Measurements from ENCODE around the gene PTPRD. TPM values are rescaled to one million over a fixed set of nuclear protein-coding genes. Genes with fewer than 3 reads are reported as not detected.

Gene PTPRD
- total RNA-seq, 1 experiment from 2014 or later: 70.1 TPM

DNA sequence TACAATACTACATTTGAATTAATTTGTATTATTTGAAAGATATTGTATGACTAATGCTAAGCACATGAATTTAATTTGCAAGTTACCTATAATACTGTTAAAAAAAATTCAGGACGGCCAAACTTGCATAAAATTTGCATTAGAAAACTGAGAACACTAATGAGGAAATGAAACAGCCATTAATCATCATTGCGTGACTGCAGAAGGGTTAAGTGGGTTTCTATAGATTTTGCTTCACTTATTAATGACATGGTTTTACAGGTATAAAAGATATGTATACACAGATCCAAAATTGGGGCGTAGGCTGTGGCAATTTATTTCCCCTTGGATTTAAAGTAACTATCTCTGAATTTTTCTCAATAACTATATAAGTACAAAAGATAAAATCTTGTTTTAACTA lies 882.6 kb downstream of the PTPRD start:
- Mint-ChIP-seq H3K27ac (ENCODE audit: unreplicated experiment) (no peak overlapping the region), H3K27me3 (ENCODE audit: insufficient read depth, unreplicated experiment) (no peaks in the 10 kb centered on the region), H3K4me1 (ENCODE audit: low read depth, unreplicated experiment) (no peaks in the 10 kb centered on the region), H3K36me3 (ENCODE audit: insufficient read depth, unreplicated experiment) (no peaks in the 10 kb centered on the region), H3K4me3 (ENCODE audit: unreplicated experiment) (no peak overlapping the region), H3K9me3 (ENCODE audit: unreplicated experiment) (no peaks in the 10 kb centered on the region)
- no peaks in the 10 kb centered on the region for H3K27me3 ChIP-seq (replicated peaks; ENCODE audit: control insufficient read depth, insufficient read depth, low read length)
- no peaks in the 10 kb centered on the region for H3K9me3 ChIP-seq
- TF ChIP-seq, protein P1, sequence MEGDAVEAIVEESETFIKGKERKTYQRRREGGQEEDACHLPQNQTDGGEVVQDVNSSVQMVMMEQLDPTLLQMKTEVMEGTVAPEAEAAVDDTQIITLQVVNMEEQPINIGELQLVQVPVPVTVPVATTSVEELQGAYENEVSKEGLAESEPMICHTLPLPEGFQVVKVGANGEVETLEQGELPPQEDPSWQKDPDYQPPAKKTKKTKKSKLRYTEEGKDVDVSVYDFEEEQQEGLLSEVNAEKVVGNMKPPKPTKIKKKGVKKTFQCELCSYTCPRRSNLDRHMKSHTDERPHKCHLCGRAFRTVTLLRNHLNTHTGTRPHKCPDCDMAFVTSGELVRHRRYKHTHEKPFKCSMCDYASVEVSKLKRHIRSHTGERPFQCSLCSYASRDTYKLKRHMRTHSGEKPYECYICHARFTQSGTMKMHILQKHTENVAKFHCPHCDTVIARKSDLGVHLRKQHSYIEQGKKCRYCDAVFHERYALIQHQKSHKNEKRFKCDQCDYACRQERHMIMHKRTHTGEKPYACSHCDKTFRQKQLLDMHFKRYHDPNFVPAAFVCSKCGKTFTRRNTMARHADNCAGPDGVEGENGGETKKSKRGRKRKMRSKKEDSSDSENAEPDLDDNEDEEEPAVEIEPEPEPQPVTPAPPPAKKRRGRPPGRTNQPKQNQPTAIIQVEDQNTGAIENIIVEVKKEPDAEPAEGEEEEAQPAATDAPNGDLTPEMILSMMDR (IDR thresholded peaks at IDR 0.05; ENCODE audit: insufficient read depth in 1 of 2, low read depth in 1 of 2, low read length in 1 of 2, severe bottlenecking in 1 of 2, unreplicated experiment in 1 of 2): no peak
- intact Hi-C loops (cut with micrococcal nuclease; ENCODE audit: unreplicated experiment): no loop called here
- no peaks in the 10 kb centered on the region for H3K4me1 ChIP-seq
- POLR2A ChIA-PET: no interaction called here
- no peak for DNase-seq
- H3K36me3 ChIP-seq (ENCODE audit: control insufficient read depth, insufficient read depth, low read length): no peaks in the 10 kb centered on the region
- CTCF ChIA-PET: no interaction called here
- no peak overlapping the region for H3K4me3 ChIP-seq (ENCODE audit: low read depth, low read length)
- no TSS peak for BruUV-seq (replicated peaks)

DNA sequence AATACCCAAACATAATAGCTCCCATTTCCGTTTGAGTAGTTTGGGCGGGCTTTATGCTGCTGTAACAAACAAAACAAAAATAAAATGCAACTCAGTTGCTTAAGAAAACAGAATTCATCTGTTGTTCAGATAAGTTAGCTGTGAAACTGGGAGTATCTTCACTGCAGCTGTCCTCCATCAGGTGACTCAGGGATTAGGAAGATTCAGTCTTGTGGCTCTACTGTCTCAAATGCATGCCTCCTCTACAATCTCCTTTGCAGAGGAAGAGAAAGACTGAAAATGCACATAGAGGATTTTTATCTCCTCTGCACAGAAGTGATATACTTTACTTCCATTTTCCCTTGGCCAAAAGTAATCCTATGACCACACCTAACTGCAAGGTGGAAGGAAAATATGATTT lies 883.7 kb downstream of the PTPRD start:
- H3K27me3 Mint-ChIP-seq (ENCODE audit: insufficient read depth, unreplicated experiment): no peaks in the 10 kb centered on the region
- no TSS peak for BruUV-seq (replicated peaks)
- CTCF ChIA-PET: no interaction called here

DNA sequence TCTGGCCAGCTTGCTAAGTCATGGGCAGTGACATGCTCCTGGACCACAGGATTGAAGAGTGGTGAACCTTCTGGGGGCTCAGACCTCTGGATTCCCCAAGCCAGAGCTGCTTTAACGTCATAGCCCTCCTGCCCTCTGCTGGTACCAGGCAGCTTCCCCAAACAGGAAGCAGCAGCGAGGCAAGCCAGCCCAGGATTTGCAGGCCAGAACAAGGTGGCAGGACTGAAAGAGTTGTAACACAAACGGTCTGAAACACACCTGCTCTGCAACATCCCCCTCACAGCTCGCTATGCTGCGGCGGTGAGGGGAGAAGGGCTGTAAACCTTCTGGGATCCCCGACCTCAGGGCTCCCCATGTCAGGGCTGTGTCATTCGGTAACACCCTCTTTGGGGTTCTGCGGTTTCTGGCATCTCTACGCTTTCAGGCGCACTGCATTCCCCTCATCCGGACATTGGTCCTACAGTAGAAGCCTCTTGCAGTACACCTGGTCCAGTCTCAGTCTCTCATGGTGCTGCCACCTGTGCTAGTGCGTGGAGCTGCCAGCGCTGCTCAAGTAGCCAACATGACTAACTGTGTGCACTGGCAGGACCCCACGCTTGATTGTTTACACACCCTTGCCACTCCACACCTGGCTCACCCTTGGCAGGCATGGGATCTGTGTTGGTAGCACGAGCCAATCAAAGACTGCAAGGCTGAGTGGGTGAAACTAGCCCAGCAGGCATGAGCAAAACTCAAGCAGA lies 893.3 kb downstream of the PTPRD start:
- no peaks in the 10 kb centered on the region for H3K36me3 ChIP-seq (ENCODE audit: control insufficient read depth, insufficient read depth, low read length)
- CTCF ChIA-PET: no interaction called here
- Mint-ChIP-seq H3K27ac (ENCODE audit: unreplicated experiment) (no peak overlapping the region), H3K36me3 (ENCODE audit: insufficient read depth, unreplicated experiment) (no peaks in the 10 kb centered on the region), H3K27me3 (ENCODE audit: insufficient read depth, unreplicated experiment) (no peaks in the 10 kb centered on the region), H3K4me3 (ENCODE audit: unreplicated experiment) (no peak overlapping the region), H3K4me1 (ENCODE audit: low read depth, unreplicated experiment) (no peaks in the 10 kb centered on the region), H3K9me3 (ENCODE audit: unreplicated experiment) (no peaks in the 10 kb centered on the region)
- intact Hi-C loops (cut with micrococcal nuclease; ENCODE audit: unreplicated experiment): no loop called here
- no peaks in the 10 kb centered on the region for H3K9me3 ChIP-seq
- no TSS peak for BruUV-seq (replicated peaks)
- no peaks in the 10 kb centered on the region for H3K27me3 ChIP-seq (replicated peaks; ENCODE audit: control insufficient read depth, insufficient read depth, low read length)
- no peaks in the 10 kb centered on the region for H3K4me1 ChIP-seq
- TF ChIP-seq, protein P1 (IDR thresholded peaks at IDR 0.05; ENCODE audit: insufficient read depth in 1 of 2, low read depth in 1 of 2, low read length in 1 of 2, severe bottlenecking in 1 of 2, unreplicated experiment in 1 of 2): no peak
- POLR2A ChIA-PET: no interaction called here
- no peak overlapping the region for H3K4me3 ChIP-seq (ENCODE audit: low read depth, low read length)
- DNase-seq: no peak

More for the DNA sequence above, 883.7 kb downstream of the PTPRD start:
- POLR2A ChIA-PET: no interaction called here
- Mint-ChIP-seq H3K36me3 (ENCODE audit: insufficient read depth, unreplicated experiment) (no peaks in the 10 kb centered on the region), H3K4me1 (ENCODE audit: low read depth, unreplicated experiment) (no peaks in the 10 kb centered on the region), H3K27ac (ENCODE audit: unreplicated experiment) (no peak overlapping the region), H3K4me3 (ENCODE audit: unreplicated experiment) (no peak overlapping the region), H3K9me3 (ENCODE audit: unreplicated experiment) (no peaks in the 10 kb centered on the region)
- Histone ChIP-seq H3K27me3 (replicated peaks; ENCODE audit: control insufficient read depth, insufficient read depth, low read length) (no peaks in the 10 kb centered on the region), H3K4me3 (ENCODE audit: low read depth, low read length) (no peak overlapping the region), H3K4me1 (no peaks in the 10 kb centered on the region), H3K36me3 (ENCODE audit: control insufficient read depth, insufficient read depth, low read length) (no peaks in the 10 kb centered on the region), H3K9me3 (no peaks in the 10 kb centered on the region)
- no peak for DNase-seq
- intact Hi-C loops (cut with micrococcal nuclease; ENCODE audit: unreplicated experiment): no loop called here
- TF ChIP-seq, protein P1 (IDR thresholded peaks at IDR 0.05; ENCODE audit: insufficient read depth in 1 of 2, low read depth in 1 of 2, low read length in 1 of 2, severe bottlenecking in 1 of 2, unreplicated experiment in 1 of 2): no peak
